DMS53 treated with DMSO at 0.1 percent for 48 hours (cell line): ENCODE results near the gene AP1AR.
"Not testable (repeated sequence)": the region's sequence is repeated elsewhere in the genome, so short reads cannot be mapped to it uniquely, and the experiment has no call there.

ENCODE experiments used
- DNase-seq: peaks from one replicate; lab custom pipeline; 2025; ENCODE audit not compliant: unreplicated experiment; lab: John Stamatoyannopoulos, UW

AP1AR gene, protein sequence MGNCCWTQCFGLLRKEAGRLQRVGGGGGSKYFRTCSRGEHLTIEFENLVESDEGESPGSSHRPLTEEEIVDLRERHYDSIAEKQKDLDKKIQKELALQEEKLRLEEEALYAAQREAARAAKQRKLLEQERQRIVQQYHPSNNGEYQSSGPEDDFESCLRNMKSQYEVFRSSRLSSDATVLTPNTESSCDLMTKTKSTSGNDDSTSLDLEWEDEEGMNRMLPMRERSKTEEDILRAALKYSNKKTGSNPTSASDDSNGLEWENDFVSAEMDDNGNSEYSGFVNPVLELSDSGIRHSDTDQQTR

DNA sequence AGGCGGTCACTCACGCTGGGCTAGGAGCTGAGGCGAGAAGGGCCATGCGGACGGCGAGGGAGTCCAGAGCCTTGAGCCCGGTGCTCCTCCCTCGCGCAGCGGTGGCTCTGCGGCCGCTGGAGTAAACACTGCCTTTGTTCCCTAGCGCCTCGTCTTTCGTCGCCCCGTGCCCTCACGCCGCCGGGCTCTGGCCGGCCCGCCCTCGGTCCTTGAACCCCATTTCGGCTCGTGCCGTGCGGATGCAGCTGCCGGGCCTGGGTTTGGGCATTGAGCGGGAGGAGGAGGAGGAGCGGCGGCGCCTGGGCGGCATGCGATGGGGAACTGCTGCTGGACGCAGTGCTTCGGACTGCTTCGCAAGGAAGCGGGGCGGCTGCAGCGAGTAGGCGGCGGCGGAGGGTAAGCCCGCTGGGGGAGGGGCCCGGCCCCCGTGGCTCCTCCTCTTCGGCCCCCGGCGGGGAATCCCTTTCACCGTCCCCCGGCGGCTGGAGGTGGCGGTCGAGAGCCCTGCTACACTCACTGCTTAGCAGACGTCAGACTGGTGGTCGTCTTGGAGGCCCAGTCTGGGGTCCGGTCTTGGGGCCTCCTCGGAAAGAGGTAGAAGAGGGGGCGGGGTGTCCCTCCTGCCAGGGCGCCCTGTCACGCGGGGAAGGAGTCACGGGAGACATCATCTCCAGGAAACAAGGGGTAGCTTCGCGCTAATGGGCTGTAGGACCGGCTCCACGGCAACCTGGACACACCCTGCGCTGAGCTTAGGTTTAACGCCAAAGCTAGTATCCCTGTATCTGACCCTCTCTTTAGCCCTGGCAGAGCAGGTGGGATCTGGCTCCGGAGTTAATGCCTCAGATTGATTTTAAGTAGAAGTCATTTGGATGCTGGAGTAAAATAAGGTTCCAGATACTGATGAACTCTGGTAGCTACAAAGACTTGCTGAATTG is at the start of gene AP1AR:
Gene AP1AR, plus strand, starts transcription at position 9 of the 935 bp plus-strand sequence. Its CDS starts 305 bp downstream, at position 314.
- DNase-seq, result peak; percentile 34

DNA sequence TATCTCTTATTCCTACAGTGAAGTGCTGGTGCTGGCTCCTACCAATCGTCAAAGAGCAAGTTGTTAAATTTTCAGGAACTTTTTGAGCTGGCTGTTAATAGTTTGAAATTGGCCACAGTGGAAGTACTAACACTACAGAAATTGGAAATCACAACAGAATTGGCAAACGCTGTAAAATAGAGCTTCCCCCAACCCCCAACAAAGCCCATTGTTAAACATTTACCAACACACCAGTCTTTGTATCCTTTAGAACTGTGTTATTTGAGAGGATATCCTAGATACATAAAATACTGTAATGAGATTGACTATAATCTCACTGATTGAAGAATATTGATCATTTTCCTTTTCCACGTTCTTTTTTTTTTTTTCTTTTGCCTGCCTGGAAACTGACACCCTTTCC is 49.0 kb upstream of the AP1AR start:
- no peak for DNase-seq

DNA sequence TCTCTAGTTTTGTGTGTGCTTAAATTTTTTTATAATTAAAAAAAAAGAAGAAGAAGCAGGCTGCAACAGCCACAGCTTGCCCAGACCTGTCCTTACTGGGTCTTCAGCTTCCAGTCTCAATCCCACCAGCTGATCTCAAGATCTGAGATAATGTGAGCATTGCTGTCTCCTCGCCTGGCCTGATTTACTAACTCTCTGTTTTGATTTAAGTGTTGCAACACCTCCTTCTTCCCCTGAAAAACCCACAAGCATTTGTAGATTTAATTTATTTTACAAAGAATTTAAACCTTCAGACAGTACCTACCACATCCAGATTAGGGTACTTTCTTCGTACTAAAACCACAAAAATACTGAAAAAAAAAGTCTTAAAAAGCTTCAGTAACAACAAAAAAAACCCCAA is 48.3 kb upstream of the AP1AR start:
- DNase-seq, result no peak

DNA sequence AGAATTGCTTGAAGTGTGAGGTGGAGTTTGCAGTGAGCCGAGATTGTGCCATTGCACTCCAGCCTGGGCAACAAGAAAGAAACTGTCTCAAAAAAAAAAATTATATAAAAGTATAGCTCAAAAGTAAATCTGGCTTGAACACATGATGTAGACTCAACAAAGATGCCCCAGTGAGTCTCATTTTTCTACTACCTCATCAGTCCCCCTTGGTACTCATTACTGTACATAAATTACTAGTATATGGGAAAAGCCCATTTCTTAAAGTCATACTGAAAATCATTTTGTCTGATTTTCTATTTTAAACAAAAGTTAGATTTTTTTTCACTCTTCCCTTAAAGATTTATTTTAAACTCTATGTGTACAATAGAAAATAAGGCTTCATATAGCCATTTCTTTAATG is 47.1 kb upstream of the AP1AR start:
- no peak for DNase-seq

DNA sequence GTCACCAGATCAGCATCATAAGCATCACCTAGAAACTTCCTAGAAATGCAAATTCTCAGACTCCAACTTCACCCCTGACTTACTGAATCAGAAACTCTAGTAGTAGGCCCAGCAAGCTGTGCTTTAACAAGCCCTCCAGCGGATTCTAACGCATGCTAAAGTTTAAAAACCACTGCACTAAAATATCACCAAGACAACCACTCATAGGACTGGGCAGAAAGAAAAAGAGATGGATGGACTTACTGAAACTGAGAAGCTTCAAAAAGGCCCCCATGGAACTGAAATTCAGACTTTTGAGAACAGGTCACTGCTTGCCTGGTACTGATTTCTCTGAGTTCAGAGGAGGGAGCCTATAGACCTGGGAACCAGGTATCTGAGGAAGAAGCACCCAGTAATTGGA is 46.3 kb upstream of the AP1AR start:
- DNase-seq, result no peak

DNA sequence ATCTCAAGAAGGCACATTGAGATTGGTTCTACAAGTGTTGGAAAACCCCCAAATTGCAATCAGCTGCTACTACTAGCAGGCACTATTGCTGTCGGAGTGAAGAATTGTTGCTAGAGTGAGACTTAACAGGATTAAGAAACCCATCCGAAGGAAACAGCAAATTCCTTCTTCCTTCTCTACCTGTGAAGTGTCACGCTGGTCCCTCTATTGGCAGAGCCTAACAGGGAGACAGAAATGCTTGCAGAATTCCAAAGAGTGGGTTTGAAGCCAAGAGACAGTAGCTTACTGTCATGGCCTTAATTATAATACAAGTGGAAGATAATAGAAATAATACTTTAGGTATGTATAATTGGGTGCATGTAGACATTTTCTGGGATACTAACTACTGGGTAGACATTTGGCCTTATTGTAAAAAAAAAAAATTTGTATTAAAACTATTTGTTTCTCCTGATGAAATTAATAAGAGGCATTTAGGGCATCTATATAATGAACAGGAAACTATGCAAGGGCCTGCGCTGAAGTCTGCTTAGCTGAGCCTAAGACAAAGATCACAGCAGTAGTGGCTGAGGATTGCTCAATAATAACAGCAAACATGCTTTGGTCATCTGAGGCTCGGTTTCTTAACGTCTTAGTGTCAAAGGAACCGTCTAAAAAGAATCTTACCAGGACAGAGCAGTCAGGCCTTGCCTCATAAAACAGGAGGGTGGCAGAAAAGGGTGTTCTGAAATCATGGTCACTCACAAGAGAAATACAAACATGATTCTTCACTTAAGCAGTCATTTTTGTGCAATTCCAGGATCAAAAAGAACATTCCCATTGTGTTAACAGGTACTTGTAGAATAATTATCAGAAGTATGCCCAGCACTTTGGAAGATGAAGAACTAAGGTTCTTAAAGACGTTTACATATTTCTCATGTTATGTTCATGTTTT is 45.6 kb upstream of the AP1AR start:
- no peak for DNase-seq

DNA sequence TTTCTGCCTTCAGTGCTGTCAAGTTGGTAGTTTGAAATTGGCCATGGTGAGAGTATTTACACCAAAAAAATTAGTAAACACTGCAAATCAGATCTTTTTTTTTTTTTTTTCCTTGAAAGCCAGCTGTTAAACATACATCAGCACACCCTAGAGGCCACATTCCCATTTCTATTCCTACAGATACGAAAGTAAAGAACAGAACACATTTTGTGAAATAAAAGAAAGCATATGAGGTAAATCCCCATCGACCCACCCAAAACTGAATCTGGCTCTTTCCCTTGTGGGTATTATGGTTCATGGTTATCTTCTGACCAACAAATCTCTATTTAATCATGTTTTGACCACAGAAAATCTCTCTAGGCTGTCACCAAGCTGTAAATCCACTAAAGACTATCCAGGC is 41.8 kb upstream of the AP1AR start:
- DNase-seq, result no peak

DNA sequence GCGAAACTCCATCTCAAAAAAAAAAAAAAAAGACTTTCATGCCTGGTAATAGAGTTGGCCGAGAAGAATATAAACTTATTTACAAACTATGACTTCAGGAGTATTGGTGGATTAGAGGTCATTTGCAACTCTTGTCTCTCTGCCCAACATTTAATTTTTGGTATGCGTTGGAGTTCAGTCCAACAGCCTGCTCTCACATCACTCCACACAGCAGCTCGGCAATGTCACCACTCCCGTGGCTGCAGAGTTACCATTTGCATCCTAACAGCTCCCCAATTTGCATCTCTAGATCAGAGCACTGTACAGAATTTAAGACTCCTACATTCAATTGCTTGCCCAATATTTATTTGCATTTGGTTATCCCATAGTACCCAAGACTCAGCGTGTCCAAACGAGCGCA is 40.9 kb upstream of the AP1AR start:
- no peak for DNase-seq

DNA sequence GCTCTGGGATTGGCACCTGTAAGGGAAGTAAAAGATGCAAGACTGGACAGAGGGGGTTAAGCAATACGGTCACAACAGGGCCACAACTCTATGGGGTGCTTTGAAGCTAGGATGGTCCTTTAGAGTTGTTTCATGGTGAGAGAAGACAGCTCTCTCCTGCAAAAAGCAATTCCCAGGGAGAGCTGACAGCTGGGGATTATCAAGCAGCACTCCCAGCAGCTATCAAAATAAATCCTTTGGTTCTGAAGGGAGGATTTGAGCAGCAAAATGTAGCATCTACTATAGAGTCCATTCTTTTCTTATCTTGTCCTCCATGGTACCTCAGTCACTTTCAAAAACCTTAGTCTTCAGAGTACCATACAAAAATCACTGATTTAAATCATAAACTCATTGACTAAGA is 35.1 kb upstream of the AP1AR start:
- no peak for DNase-seq

DNA sequence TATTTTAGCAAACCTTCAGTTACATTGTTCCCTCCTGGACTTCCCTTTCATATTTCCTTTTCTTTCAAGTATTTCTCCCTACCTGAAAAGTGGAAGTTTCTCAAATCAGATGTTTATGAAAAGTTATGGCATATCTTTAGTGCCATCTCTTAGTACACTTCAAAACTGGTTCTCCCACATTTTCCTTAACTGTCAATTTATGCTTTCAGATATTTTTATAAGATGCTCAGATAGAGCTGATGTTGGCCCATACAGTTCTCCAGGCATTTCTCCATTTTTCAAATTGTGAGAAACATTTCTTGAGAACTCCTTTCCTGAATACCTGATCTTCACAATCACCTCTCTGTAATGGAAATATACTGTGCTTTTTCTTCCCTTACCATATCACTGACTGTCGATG is 32.5 kb upstream of the AP1AR start:
- no peak for DNase-seq

DNA sequence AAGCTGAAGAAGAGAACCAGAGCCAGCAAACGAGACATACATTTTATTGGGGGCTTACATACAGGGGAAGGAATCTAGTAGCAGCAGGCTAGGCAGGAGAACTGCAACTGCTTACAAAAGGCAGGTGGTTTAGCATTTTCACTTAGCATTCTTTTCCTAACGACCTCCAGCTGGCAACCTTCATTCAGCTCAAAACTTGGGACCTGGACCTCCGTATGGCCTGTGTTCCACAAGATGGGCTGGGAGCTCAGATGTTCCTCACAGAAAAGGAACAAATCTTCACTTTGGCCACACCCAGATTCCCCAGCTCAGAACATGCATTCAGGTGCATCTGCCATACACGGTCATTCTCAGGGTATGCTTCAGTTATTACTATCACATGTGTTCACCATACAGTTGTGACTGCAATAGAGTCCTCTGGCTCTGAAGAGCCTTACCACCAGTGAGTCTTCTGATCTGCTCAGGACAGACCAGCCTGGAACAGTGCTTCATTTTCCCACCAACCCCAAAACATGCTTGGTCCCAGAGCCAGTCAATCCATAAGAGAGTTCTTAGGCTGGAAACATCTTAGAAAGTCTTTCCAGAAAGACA is 29.6 kb upstream of the AP1AR start:
- DNase-seq, result no peak

DNA sequence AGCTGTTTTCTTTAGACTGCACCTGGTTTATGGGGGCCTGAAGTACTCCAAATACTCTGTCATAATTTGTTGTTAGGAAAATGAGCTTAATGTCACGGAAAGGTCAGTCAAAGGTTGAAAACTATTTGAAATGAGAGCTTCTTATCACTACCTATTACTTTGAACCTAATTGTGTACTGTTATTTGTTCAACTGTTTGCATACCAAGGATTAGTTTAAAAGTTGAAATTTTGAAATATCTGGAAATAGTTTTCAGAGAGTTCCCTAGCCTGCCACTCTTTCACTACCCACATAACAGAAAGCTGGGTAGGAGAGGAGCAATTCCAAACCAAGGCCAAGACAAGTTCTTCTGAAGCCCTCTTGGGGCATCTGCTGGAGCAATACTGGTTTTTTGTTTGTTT is 28.0 kb upstream of the AP1AR start:
- no peak for DNase-seq

DNA sequence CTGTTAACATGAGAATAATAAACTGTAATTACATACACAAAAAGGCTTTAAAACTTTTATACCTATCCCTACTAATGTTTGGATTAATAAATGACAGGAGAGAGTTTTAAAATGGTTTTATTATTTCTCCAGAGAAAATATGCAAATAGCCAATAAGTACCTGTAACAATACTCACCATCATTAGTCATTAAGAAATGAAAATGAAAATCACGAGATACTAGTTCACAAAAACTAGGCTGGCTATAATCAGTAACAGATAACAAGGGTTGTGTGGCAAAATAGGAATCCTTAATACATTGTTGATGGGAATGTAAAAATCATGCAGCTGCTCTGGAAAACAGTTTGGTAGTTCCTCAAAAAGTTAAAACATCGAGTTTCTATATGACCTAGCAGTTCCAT is 25.2 kb upstream of the AP1AR start:
- no peak for DNase-seq

DNA sequence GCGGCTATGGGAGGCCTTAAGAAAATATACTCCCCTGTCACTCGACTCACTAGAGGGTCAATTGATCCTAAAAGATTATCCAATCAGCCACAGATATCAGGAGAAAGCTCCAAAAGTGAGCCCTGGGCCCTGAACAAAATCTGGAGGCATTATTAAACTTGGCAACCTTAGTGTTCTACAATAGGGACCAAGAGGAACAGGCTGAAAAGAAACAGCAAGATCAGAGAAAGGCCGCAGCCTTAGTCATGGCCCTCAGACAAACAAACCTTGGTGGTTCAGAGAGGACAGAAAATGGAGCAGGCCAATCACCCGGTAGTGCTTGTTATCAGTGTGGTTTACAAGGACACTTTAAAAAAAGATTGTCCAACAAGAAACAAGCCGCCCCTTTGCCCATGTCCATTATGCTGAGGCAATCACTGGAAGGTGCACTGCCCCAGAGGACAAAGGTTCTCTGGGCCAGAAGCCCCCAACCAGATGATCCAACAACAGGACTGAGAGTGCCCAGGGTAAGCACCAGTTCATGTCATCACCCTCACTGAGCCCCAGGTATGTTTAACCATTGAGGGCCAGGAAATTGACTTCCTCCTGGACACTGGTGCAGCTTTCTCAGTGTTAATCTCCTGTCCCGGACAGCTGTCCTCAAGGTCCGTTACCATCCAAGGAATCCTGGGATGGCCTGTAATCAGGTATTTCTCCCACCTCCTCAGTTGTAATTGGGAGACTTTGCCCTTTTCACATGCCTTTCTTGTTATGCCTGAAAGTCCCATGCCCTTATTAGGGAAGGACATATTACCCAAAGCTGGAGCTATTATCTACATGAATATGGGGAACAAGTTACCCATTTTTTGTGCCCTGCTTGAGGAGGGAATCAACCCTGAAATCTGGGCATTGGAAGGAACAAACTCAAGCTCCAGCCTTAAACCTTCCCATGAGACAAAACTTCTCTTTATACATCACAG is 23.2 kb upstream of the AP1AR start:
- DNase-seq, result not testable (repeated sequence)

DNA sequence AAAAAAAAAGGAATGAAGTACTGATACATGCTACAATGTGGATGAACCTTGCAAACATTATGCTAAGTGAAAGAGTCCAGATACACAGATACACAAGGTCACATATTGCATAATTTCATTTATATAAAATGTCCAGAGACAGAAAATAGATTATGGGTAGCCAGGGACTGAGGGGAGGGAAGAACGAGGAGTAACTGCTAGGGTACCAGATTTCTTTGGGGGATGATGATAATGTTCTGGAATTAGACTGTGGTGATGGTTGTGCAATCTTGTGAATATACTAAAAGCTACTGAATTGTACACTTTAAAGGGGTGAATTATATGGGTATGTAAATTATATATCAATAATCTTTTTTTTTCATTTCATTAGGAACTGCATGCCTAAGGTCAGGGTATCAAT is 20.8 kb upstream of the AP1AR start:
- no peak for DNase-seq

DNA sequence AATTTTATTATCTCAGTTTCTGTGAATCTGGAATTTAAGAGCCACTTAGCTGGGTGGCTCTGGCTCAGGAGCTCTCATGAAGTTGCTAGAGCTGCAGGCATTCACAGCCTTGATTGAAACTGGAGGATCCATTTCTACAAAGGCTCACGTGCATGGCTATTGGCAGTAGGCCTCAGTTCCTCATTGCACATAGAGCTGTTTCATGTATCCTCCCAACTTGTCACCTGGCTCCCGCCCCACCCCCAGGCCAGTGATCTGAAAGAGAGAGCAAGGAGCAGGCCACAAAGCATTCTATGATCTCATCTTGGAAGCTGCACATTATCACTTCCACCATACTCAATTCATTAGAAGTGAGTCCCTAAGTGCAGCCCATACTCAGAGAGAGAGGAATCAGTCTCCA is 18.5 kb upstream of the AP1AR start:
- no peak for DNase-seq

DNA sequence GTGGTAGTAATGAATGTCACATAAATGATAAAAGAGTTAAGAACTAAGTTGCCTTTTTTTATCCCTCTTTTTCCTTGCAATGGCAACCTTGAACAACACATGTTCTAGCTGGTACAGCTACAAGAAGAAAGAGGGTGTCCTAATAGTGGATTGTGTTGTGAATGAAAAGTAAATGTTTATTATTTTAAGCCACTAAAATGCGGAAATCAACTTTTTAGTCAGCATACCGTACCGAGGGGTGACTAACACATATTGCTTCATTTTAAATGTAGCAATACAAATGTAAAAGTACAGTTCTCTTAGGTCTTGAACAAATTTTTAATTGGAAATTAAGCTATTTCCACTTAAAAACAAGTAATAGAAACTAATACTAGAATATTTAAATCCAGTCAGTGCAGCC is 17.7 kb upstream of the AP1AR start:
- DNase-seq, result no peak

DNA sequence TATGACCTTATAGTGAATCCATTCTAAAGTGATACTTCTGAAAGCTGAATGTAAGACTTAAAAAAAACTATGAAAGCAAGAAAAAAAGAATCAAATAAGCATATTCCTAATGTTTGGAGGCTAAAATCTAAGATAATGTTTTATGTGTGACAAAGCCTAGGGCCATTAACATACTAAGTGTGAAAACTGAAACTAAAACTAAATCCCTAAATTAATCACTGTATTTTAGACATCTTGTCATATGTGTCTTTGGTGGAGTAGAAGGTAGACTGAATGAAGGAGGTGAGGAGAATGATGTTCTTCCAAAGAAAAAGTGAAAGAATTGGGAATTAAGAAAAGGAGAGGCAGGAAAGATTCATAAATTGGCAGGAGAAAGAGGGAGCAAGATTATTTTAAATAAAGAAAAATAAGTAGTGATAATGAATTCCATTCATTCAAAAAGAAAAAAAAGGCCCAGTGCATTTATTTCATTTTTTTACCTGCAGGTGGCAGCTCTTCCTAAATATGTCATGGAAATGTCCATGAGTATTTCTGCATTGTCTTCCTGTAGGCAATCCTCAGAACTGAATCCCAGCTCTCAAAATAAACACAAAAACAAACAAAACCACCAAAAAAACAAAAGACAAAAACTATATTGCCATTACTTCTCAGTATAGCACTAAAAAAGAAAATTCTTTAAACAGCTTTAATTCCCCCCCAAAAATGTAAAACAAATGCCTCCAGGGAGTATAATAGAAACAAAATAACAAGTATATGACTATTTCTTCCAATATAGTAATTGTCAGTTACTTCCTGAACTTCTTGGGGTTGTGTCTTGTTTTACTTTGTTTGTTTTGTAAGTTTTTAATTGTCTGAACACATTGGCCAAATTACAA is 17.0 kb upstream of the AP1AR start:
- peak; percentile 24 for DNase-seq
